Osteoblast (primary cell): ENCODE results near the gene C1orf141. TPM values are rescaled to one million over a fixed set of nuclear protein-coding genes. Genes with fewer than 3 reads are reported as not detected.

Source experiments
- DNase-seq: peaks from one replicate; pipeline ENCODE4 v3.0.0; 2011; ENCODE audit warnings: low spot score, mixed read lengths; ENCODE audit not compliant: insufficient read length; ENCODE audit errors: missing footprints
- H2AFZ ChIP-seq: 2 replicates; pipeline ENCODE4 v1.6.0; 2011; ENCODE audit warnings: mild to moderate bottlenecking, low read length
- H3K27ac ChIP-seq: 2 replicates; pipeline ENCODE4 v1.5.1; 2011; ENCODE audit warnings: mild to moderate bottlenecking, low read depth, low read length, moderate library complexity
- H3K27me3 ChIP-seq: 2 replicates; pipeline ENCODE4 v1.6.0; 2012; ENCODE audit warnings: mild to moderate bottlenecking, control low read depth, inconsistent platforms, low read length, moderate library complexity; ENCODE audit not compliant: insufficient read depth
- H3K36me3 ChIP-seq: 2 replicates; pipeline ENCODE4 v1.5.1; 2011; ENCODE audit warnings: mild to moderate bottlenecking, low read length, control low read depth, moderate library complexity; ENCODE audit not compliant: insufficient read depth
- H3K4me1 ChIP-seq: 2 replicates; pipeline ENCODE4 v1.5.1; 2011; ENCODE audit warnings: mild to moderate bottlenecking, low read length, control low read depth, moderate library complexity; ENCODE audit not compliant: insufficient read depth
- H3K4me2 ChIP-seq: 2 replicates; pipeline ENCODE4 v1.6.0; 2011; ENCODE audit warnings: mild to moderate bottlenecking, low read length; ENCODE audit not compliant: insufficient read depth
- H3K4me3 ChIP-seq: fragments of 200-600 bp; sonication (generic); 3 replicates; pipeline ENCODE4 v1.5.1; 2012; ENCODE audit warnings: mild to moderate bottlenecking, low read length, inconsistent platforms; ENCODE audit not compliant: insufficient read depth
- H3K79me2 ChIP-seq: 2 replicates; pipeline ENCODE4 v1.6.0; 2012; ENCODE audit warnings: mild to moderate bottlenecking, low read length, control low read depth, inconsistent platforms; ENCODE audit not compliant: insufficient read depth
- H3K9me3 ChIP-seq: 2 replicates; pipeline ENCODE4 v1.5.1; 2011; ENCODE audit warnings: low read depth, low read length, control low read depth
- H4K20me1 ChIP-seq: 2 replicates; pipeline ENCODE4 v1.6.0; 2012; ENCODE audit warnings: mild to moderate bottlenecking, low read length, control low read depth; ENCODE audit not compliant: insufficient read depth
- total RNA-seq: library from RNA; depleted of rRNA; stranded (reverse); fragments of >200 nt; gene quantifications from 2 replicates; pipeline ENCODE4 v1.2.3, GENCODE V29; 2012
- TF ChIP-seq, protein P1 (sequence below): IDR thresholded peaks from 2 replicates; pipeline ENCODE4 v1.5.1; 2011; ENCODE audit warnings: mild to moderate bottlenecking, low read depth, low read length, moderate library complexity; ENCODE audit errors: extremely low read depth

C1orf141 gene
- total RNA-seq, 1 donor, result not detected

DNA sequence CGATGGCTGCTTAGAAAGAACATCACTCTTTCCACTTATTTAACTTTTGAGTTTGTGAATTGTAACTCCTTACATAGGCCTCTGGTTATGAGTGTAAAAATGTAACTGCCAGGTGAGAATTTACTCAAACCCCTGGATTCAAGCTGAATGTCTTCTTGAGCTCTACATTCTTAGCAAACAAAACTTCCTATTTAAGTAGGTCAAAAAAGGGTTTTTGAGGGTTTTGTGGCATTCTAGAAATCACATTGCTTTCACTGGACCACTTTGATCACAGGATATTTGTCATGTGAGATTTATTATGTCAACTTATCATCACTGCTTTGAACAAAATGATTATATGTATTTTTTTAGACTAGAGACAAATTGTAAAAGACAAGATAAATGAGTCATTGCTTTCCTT lies 37.2 kb upstream of the C1orf141 start:
- no peaks in the 10 kb centered on the region for H3K79me2 ChIP-seq
- TF ChIP-seq, protein P1, sequence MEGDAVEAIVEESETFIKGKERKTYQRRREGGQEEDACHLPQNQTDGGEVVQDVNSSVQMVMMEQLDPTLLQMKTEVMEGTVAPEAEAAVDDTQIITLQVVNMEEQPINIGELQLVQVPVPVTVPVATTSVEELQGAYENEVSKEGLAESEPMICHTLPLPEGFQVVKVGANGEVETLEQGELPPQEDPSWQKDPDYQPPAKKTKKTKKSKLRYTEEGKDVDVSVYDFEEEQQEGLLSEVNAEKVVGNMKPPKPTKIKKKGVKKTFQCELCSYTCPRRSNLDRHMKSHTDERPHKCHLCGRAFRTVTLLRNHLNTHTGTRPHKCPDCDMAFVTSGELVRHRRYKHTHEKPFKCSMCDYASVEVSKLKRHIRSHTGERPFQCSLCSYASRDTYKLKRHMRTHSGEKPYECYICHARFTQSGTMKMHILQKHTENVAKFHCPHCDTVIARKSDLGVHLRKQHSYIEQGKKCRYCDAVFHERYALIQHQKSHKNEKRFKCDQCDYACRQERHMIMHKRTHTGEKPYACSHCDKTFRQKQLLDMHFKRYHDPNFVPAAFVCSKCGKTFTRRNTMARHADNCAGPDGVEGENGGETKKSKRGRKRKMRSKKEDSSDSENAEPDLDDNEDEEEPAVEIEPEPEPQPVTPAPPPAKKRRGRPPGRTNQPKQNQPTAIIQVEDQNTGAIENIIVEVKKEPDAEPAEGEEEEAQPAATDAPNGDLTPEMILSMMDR, result no peak
- H2AFZ ChIP-seq, result no peak overlapping the region
- no peak for DNase-seq
- no peaks in the 10 kb centered on the region for H4K20me1 ChIP-seq
- no peaks in the 10 kb centered on the region for H3K36me3 ChIP-seq
- no peaks in the 10 kb centered on the region for H3K9me3 ChIP-seq
- H3K4me2 ChIP-seq, result no peak overlapping the region
- H3K27ac ChIP-seq, result no peak overlapping the region
- peaks cover 13% of the 10 kb centered on the region for H3K27me3 ChIP-seq
- no peaks in the 10 kb centered on the region for H3K4me1 ChIP-seq
- no peak overlapping the region for H3K4me3 ChIP-seq

DNA sequence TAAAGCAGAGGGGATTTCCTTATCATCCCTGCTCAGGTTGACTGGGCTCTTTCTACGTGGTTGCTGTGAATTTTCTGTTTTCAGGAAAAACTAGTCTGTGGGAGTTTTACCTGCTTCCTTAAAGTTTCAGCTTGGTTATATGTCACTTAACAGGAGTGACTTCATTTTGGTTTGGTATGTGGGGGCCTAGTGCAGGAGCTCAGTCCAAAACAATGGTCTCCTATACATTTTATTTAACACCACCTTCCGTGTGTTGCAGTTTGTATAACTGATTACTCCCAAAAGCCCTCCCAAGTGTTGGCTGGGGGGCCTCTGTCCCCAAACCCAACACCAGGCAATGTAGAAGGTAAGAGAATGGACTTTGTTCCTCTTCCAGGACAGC lies 36.8 kb upstream of the C1orf141 start:
- TF ChIP-seq, protein P1, result no peak
- no peak overlapping the region for H3K4me3 ChIP-seq

DNA sequence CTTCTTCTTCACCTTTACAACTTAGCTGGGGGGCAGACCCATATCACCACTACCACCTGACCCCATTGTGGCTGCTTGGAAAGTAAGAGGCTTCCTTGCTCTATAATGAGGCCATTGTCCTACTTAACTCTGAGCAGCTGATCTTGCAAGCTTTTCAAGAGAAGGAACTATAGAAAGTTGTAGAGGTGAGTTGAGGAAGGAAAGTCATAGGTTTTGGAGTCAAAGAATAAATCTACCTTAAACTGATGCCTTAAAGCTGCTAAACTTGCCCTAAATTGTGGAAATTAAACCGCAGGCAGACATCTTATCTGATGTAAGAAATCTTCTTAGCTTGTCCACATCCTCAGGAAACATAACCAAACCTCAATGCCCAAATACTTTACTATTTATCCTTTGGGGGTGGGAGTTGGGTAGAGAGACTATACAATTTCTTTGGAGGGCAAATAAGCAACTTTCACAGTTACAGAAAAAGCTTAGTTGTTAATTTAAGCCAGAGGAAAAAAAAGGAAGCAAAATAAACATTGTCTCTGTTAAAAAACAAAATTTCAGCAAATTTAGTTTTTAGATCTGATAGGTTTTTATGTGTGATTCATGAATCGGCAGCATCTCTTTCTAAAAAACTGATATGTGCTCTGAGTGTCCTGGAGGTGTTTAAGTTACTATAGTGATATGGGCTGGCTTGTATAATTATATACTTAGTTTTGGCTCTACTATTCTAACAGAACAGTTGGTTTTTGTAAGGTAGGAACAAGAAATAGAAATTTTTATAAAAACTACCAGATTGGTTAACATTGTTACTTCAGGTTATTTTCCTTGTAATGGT lies 36.2 kb upstream of the C1orf141 start:
- no peaks in the 10 kb centered on the region for H4K20me1 ChIP-seq
- H3K27me3 ChIP-seq, result peaks cover 13% of the 10 kb centered on the region
- DNase-seq, result no peak
- no peak overlapping the region for H3K27ac ChIP-seq
- H3K36me3 ChIP-seq, result no peaks in the 10 kb centered on the region
- H3K4me1 ChIP-seq, result no peaks in the 10 kb centered on the region
- no peaks in the 10 kb centered on the region for H3K9me3 ChIP-seq
- no peaks in the 10 kb centered on the region for H3K79me2 ChIP-seq
- no peak overlapping the region for H3K4me3 ChIP-seq
- H2AFZ ChIP-seq, result no peak overlapping the region
- TF ChIP-seq, protein P1, result no peak
- no peak overlapping the region for H3K4me2 ChIP-seq

More for the DNA sequence above, 36.8 kb upstream of the C1orf141 start:
- Histone ChIP-seq H3K9me3 (no peaks in the 10 kb centered on the region), H3K27ac (no peak overlapping the region), H3K79me2 (no peaks in the 10 kb centered on the region), H3K27me3 (peaks cover 13% of the 10 kb centered on the region), H3K4me2 (no peak overlapping the region), H4K20me1 (no peaks in the 10 kb centered on the region), H2AFZ (no peak overlapping the region), H3K4me1 (no peaks in the 10 kb centered on the region), H3K36me3 (no peaks in the 10 kb centered on the region)
- no peak for DNase-seq

DNA sequence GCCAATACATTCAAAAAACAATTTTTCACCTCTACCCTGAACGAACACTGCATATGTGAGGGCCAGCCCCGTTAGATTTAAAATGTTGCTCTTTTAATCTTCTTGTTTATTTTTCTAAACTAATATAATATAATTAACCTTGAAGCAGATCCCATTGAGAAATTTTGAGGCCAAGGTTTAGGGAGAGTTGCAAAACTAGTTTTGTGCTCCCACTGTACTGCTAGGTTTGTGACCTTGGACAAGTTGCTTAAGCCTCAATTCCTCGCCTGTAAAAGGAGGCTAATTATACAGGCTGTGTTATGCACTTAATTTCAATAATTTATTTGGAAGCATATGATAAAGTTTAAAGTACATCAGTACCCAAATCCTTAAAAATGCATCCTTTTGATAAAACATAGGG lies 35.2 kb upstream of the C1orf141 start:
- H3K79me2 ChIP-seq, result no peaks in the 10 kb centered on the region
- no peaks in the 10 kb centered on the region for H3K4me1 ChIP-seq
- H3K9me3 ChIP-seq, result no peaks in the 10 kb centered on the region
- DNase-seq, result no peak
- no peak overlapping the region for H2AFZ ChIP-seq
- H3K4me2 ChIP-seq, result no peak overlapping the region
- peaks cover 5% of the 10 kb centered on the region for H3K27me3 ChIP-seq
- no peaks in the 10 kb centered on the region for H4K20me1 ChIP-seq
- H3K4me3 ChIP-seq, result no peak overlapping the region
- TF ChIP-seq, protein P1, result no peak
- H3K27ac ChIP-seq, result no peak overlapping the region
- no peaks in the 10 kb centered on the region for H3K36me3 ChIP-seq
